IMR-90 (cell line): ENCODE results near the gene KRTAP9-4. TPM values are rescaled to one million over a fixed set of nuclear protein-coding genes. Genes with fewer than 3 reads are reported as not detected.

ENCODE experiments used
- ATAC-seq: fragments of 200-7000 bp; cut with Tn5 transposase; 2 replicates; pipeline ENCODE4 v1.9.1; 2020; ENCODE audit warnings: low read depth, mild to moderate bottlenecking, moderate library complexity
- BruUV-seq: library from RNA; stranded (reverse); fragments of 400-500 nt; replicated peaks from 2 replicates; lab custom pipeline; 2021; lab: Mats Ljungman, UMichigan
- CTCF ChIA-PET: fragments of 300-600 bp; formaldehyde crosslinking; extraction: SDS; loops from one replicate; lab custom pipeline; 2021; ENCODE audit warnings: antibody characterized with exemption; lab: Yijun Ruan, JAX
- POLR2A ChIA-PET: fragments of 300-600 bp; sonication (Branson Sonifier 250); formaldehyde crosslinking; loops from one replicate; lab custom pipeline; 2022; ENCODE audit warnings: antibody characterized with exemption; ENCODE audit not compliant: unreplicated experiment; lab: Charles Lee
- DNase-seq: peaks from one replicate; pipeline ENCODE4 v3.0.0; 2013
- H2AFZ ChIP-seq: replicated peaks from 2 replicates; pipeline ENCODE3; 2013; ENCODE audit warnings: low read length, mild to moderate bottlenecking; ENCODE audit not compliant: poor library complexity
- H2AK5ac ChIP-seq: 2 replicates; pipeline ENCODE4 v1.6.1; 2013; ENCODE audit warnings: low read depth, low read length, inconsistent platforms
- H2AK9ac ChIP-seq: replicated peaks from 2 replicates; pipeline ENCODE3; 2013; ENCODE audit warnings: mild to moderate bottlenecking, low read depth, low read length, moderate library complexity; ENCODE audit not compliant: poor library complexity
- H2BK120ac ChIP-seq: 2 replicates; pipeline ENCODE4 v1.6.1; 2013; ENCODE audit warnings: low read depth, low read length, inconsistent platforms
- H2BK15ac ChIP-seq: 3 replicates; pipeline ENCODE4 v1.6.1; 2013; ENCODE audit warnings: low read depth, low read length, inconsistent platforms
- H2BK20ac ChIP-seq: 2 replicates; pipeline ENCODE4 v1.6.1; 2013; ENCODE audit warnings: low read depth, mild to moderate bottlenecking, inconsistent platforms, low read length, moderate library complexity
- H2BK5ac ChIP-seq: 2 replicates; pipeline ENCODE4 v1.6.1; 2013; ENCODE audit warnings: mild to moderate bottlenecking, low read depth, low read length, inconsistent platforms; ENCODE audit not compliant: poor library complexity, severe bottlenecking
- H3K14ac ChIP-seq: replicated peaks from 2 replicates; pipeline ENCODE4 v1.6.1; 2013; ENCODE audit warnings: low read depth, low read length, inconsistent platforms
- H3K18ac ChIP-seq: 2 replicates; pipeline ENCODE4 v1.6.1; 2013; ENCODE audit warnings: low read depth, low read length, control low read depth
- H3K23ac ChIP-seq: 2 replicates; pipeline ENCODE4 v1.6.1; 2013; ENCODE audit warnings: low read depth, low read length, inconsistent platforms
- H3K27ac ChIP-seq: 2 replicates; pipeline ENCODE4 v1.5.1; 2013; ENCODE audit warnings: mild to moderate bottlenecking, control low read depth, low read length; ENCODE audit not compliant: insufficient read depth
- H3K27me3 ChIP-seq: 2 replicates; pipeline ENCODE4 v1.6.1; 2013; ENCODE audit warnings: low read length; ENCODE audit not compliant: control insufficient read depth, insufficient read depth
- H3K36me3 ChIP-seq: 2 replicates; pipeline ENCODE4 v1.6.1; 2013; ENCODE audit warnings: low read length, mixed read lengths; ENCODE audit not compliant: control insufficient read depth, insufficient read depth
- H3K4ac ChIP-seq: 2 replicates; pipeline ENCODE4 v1.6.1; 2013; ENCODE audit warnings: low read depth, low read length, inconsistent platforms
- H3K4me1 ChIP-seq: 2 replicates; pipeline ENCODE4 v1.6.1; 2013; ENCODE audit warnings: low read length, mixed read lengths; ENCODE audit not compliant: control insufficient read depth, insufficient read depth
- H3K4me2 ChIP-seq: 2 replicates; pipeline ENCODE4 v1.6.1; 2013; ENCODE audit warnings: low read depth, mild to moderate bottlenecking, control low read depth, low read length, moderate library complexity
- H3K4me3 ChIP-seq: 2 replicates; pipeline ENCODE4 v1.5.1; 2013; ENCODE audit warnings: low read depth, mild to moderate bottlenecking, control low read depth, low read length, moderate library complexity; ENCODE audit not compliant: insufficient read depth
- H3K56ac ChIP-seq: 2 replicates; pipeline ENCODE4 v1.6.1; 2013; ENCODE audit warnings: low read length, inconsistent platforms; ENCODE audit not compliant: insufficient read depth; ENCODE audit errors: extremely low read depth
- H3K79me1 ChIP-seq, 2 experiments: 2 replicates each; pipeline ENCODE4 v1.6.1; 2013; ENCODE audit warnings: low read length in 2 of 2, inconsistent platforms in 1 of 2, low read depth in 1 of 2
- H3K9ac ChIP-seq: 2 replicates; pipeline ENCODE4 v1.6.1; 2013; ENCODE audit warnings: low read depth, low read length, control low read depth
- H3K9me1 ChIP-seq: 2 replicates; pipeline ENCODE4 v1.6.1; 2013; ENCODE audit warnings: low read length, inconsistent platforms; ENCODE audit not compliant: insufficient read depth
- H3K9me3 ChIP-seq: 2 replicates; pipeline ENCODE4 v1.6.1; 2013; ENCODE audit warnings: low read length; ENCODE audit not compliant: control insufficient read depth, insufficient read depth
- H4K20me1 ChIP-seq: 2 replicates; pipeline ENCODE4 v1.6.1; 2013; ENCODE audit warnings: low read length, inconsistent platforms; ENCODE audit not compliant: insufficient read depth
- H4K5ac ChIP-seq: 2 replicates; pipeline ENCODE4 v1.6.1; 2013; ENCODE audit warnings: mild to moderate bottlenecking, low read depth, low read length, control low read depth
- H4K8ac ChIP-seq, 2 experiments: 2 replicates each; pipeline ENCODE4 v1.6.1; 2013; ENCODE audit warnings: low read depth in 2 of 2, low read length in 2 of 2, control low read depth in 1 of 2, inconsistent platforms in 1 of 2
- H4K91ac ChIP-seq: 2 replicates; pipeline ENCODE4 v1.6.1; 2013; ENCODE audit warnings: low read depth, low read length, inconsistent platforms; ENCODE audit not compliant: insufficient read depth
- BHLHE40 ChIP-seq: fragments of 150-350 bp; IDR thresholded peaks from 2 replicates; pipeline ENCODE4 v1.6.1; 2016; ENCODE audit warnings: mild to moderate bottlenecking, low read depth, low read length
- CTCF ChIP-seq: conservative IDR thresholded peaks from 2 replicates; pipeline ENCODE4 v1.5.1; 2012; ENCODE audit warnings: mild to moderate bottlenecking, low read depth, low read length, improper control_type of control experiment
- RFX5 ChIP-seq: IDR thresholded peaks from 2 replicates; pipeline ENCODE4 v1.8.0; 2012; ENCODE audit warnings: low read depth, mild to moderate bottlenecking, low read length, moderate library complexity
- WGBS, 2 experiments: methylation state at CpG; one replicate each; pipeline versions ENCODE4 v1.1.5 to v1.1.7; 2013; ENCODE audit warnings: missing lambda C conversion rate in 2 of 2; ENCODE audit not compliant: insufficient read length in 1 of 2; ENCODE audit errors: extremely low coverage in 2 of 2; 5-methylcytosine and 5-hydroxymethylcytosine counted together
- dilution Hi-C: fragments of 300-500 bp; cut with HindIII; formaldehyde crosslinking; loops from one replicate; pipeline ENCODE4 v1.14.3; 2018; ENCODE audit warnings: low sequenced_read_pairs; ENCODE audit not compliant: unreplicated experiment
- in situ Hi-C: fragments of 300-500 bp; cut with MboI; formaldehyde crosslinking; loops from 3 replicates; pipeline ENCODE4 v1.14.3; 2019; ENCODE audit warnings: low sequenced_read_pairs, inconsistent platforms, mixed read lengths
- intact Hi-C: fragments of 100-400 bp; cut with micrococcal nuclease; formaldehyde crosslinking; loops from 2 replicates; pipeline ENCODE4 v1.10.0; 2022
- polyA plus RNA-seq, 3 experiments: library from polyadenylated mRNA; depleted of rRNA; stranded (reverse); fragments of >200 nt; gene quantifications; 2 replicates each; pipeline ENCODE4 v1.2.3, GENCODE V29; 2012; ENCODE audit warnings: low replicate concordance in 1 of 3
- total RNA-seq: library from RNA; depleted of rRNA; stranded (reverse); fragments of >200 nt; gene quantifications from 2 replicates; pipeline ENCODE4 v1.2.3, GENCODE V29; 2012

KRTAP9-4 gene
- total and polyA plus RNA-seq, 2 of the 4 experiments (the other 2 are of a cell fraction) = not detected

GRCh38 chr17:41215681-41216080, 33.8 kb upstream of the KRTAP9-4 start:
- no peak for ATAC-seq
- Histone ChIP-seq H3K4me1 (no peaks in the 10 kb centered on the region), H3K18ac (no peak overlapping the region), H3K27ac (no peak overlapping the region), H2AK9ac (no peak overlapping the region), H3K56ac (no peak overlapping the region), H3K9me1 (peaks cover 7% of the 10 kb centered on the region; the same call in 1 of the 2 replicates), H2BK20ac (no peak overlapping the region), H3K4me2 (no peak overlapping the region), H2AK5ac (no peak overlapping the region), H3K9me3 (no peaks in the 10 kb centered on the region), H4K5ac (no peak overlapping the region), H2AFZ (no peak overlapping the region), H3K9ac (no peak overlapping the region), H3K23ac (no peak overlapping the region), H4K91ac (no peak overlapping the region), H3K36me3 (no peaks in the 10 kb centered on the region), H3K27me3 (no peaks in the 10 kb centered on the region), H2BK5ac (no peak overlapping the region), H3K14ac (no peak overlapping the region), H3K4ac (no peak overlapping the region), H4K20me1 (no peaks in the 10 kb centered on the region), H4K8ac (no peak overlapping the region), H3K79me1 (no peaks in the 10 kb centered on the region), H2BK15ac (no peak overlapping the region), H3K4me3 (no peak overlapping the region), H2BK120ac (no peak overlapping the region)
- DNase-seq = no peak
- no TSS peak for BruUV-seq
- POLR2A ChIA-PET = no interaction called here
- TF ChIP-seq CTCF (no peak), RFX5 (no peak), BHLHE40 (no peak)
- intact Hi-C loops = no loop called here
- dilution Hi-C loops = no loop called here
- WGBS, 2 experiments = no CpG with 5 or more reads among the region's 1 CpG
- CTCF ChIA-PET = no interaction called here
- in situ Hi-C loops = no loop called here
